ENCODE data around the gene HLCS.

- TF ChIP-seq CTCF (IDR thresholded peaks at IDR 0.05; ENCODE audit: poor library complexity) (no peak), EZH2 (IDR thresholded peaks at IDR 0.05; ENCODE audit: borderline replicate concordance) (no peak), EZH2phosphoT487 (IDR thresholded peaks at IDR 0.05; ENCODE audit: low read depth, severe bottlenecking, unreplicated experiment) (no peak)
These were observed 185.6 kb downstream of the HLCS start for GRCh38 chr21:36780861-36781260.
